DND-41 (cell line): Measurements from ENCODE around the gene GTF2H4.

ENCODE experiments used
- EZH2 ChIP-seq: IDR thresholded peaks from 3 replicates; pipeline ENCODE4 v1.6.1; 2012; ENCODE audit warnings: borderline replicate concordance, low read depth, mild to moderate bottlenecking, moderate library complexity, low read length, inconsistent platforms; ENCODE audit not compliant: severe bottlenecking
- TF ChIP-seq, protein P1 (sequence below): IDR thresholded peaks from 2 replicates; pipeline ENCODE4 v1.5.1; 2012; ENCODE audit warnings: borderline replicate concordance, low read length, moderate library complexity, mild to moderate bottlenecking; ENCODE audit not compliant: poor library complexity, severe bottlenecking; ENCODE audit errors: extremely low read depth

DNA sequence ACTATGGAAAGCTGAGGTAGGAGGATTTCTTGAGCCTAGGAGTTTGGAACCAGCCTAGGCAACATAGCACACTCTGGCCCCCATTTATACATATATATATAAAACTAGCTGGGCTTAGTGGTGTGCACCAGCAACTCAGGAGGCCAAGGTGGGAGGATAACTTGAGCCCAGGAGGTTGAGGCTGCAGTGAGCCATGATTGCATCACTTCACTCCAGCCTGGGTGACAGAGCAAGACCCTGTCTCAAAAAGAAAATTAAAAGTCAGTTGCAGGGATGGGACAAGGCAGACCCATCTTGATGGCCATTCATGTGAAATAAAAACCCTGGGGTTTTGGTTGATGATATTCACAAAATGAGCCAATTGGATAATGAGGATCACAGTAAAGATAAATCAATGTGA lies 6.6 kb upstream of the GTF2H4 start:
- TF ChIP-seq, protein P1, sequence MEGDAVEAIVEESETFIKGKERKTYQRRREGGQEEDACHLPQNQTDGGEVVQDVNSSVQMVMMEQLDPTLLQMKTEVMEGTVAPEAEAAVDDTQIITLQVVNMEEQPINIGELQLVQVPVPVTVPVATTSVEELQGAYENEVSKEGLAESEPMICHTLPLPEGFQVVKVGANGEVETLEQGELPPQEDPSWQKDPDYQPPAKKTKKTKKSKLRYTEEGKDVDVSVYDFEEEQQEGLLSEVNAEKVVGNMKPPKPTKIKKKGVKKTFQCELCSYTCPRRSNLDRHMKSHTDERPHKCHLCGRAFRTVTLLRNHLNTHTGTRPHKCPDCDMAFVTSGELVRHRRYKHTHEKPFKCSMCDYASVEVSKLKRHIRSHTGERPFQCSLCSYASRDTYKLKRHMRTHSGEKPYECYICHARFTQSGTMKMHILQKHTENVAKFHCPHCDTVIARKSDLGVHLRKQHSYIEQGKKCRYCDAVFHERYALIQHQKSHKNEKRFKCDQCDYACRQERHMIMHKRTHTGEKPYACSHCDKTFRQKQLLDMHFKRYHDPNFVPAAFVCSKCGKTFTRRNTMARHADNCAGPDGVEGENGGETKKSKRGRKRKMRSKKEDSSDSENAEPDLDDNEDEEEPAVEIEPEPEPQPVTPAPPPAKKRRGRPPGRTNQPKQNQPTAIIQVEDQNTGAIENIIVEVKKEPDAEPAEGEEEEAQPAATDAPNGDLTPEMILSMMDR: no peak
- TF ChIP-seq EZH2: no peak
